Measurements from ENCODE around the gene WFIKKN2.
A peak's percentile ranks its signal among the peaks of the same experiment; 100 is the strongest.

WFIKKN2 gene

GRCh38 chr17:50835301-50836234 lies at the start of gene WFIKKN2:
TSS of gene WFIKKN2 (plus strand) at chr17:50835586. CDS start at chr17:50835938, 352 bp downstream.
- DNase-seq (ENCODE audit: low spot score) = peak; percentile 69
- H3K27ac ChIP-seq = peak within 1 kb of the TSS in 1 of 2 donors; percentile 26
- H3K4me3 ChIP-seq = peak within 1 kb of the TSS; percentile 67
- no peak for TF ChIP-seq CTCF (IDR thresholded peaks at IDR 0.05)

GRCh38 chr17:50785946-50786570 lies 49.3 kb upstream of the WFIKKN2 start:
- no peak overlapping the region for H3K4me3 ChIP-seq
- no peak for TF ChIP-seq CTCF (IDR thresholded peaks at IDR 0.05)
- no peak overlapping the region for H3K27ac ChIP-seq
- no peak for DNase-seq (ENCODE audit: low spot score)

GRCh38 chr17:50787106-50787505 lies 48.3 kb upstream of the WFIKKN2 start:
- Histone ChIP-seq H3K27ac (no peak overlapping the region), H3K4me3 (no peak overlapping the region)

GRCh38 chr17:50790618-50791017 lies 44.8 kb upstream of the WFIKKN2 start:
- no peak for TF ChIP-seq CTCF (IDR thresholded peaks at IDR 0.05)
- DNase-seq (ENCODE audit: low spot score) = no peak
- Histone ChIP-seq H3K4me3 (no peak overlapping the region), H3K27ac (no peak overlapping the region)

More at GRCh38 chr17:50787106-50787505, 48.3 kb upstream of the WFIKKN2 start:
- DNase-seq (ENCODE audit: low spot score) = no peak
- TF ChIP-seq CTCF (IDR thresholded peaks at IDR 0.05) = no peak

GRCh38 chr17:50792132-50792531 lies 43.3 kb upstream of the WFIKKN2 start:
- no peak for DNase-seq (ENCODE audit: low spot score)
- no peak for TF ChIP-seq CTCF (IDR thresholded peaks at IDR 0.05)
- H3K27ac ChIP-seq = no peak overlapping the region
- no peak overlapping the region for H3K4me3 ChIP-seq

GRCh38 chr17:50793007-50793406 lies 42.4 kb upstream of the WFIKKN2 start:
- DNase-seq (ENCODE audit: low spot score) = no peak
- no peak for TF ChIP-seq CTCF (IDR thresholded peaks at IDR 0.05)
- H3K4me3 ChIP-seq = no peak overlapping the region
- H3K27ac ChIP-seq = no peak overlapping the region

Data from coronary artery (tissue), 2 donors.